K562 (cell line): ENCODE results near the gene ZRANB1. TPM values are rescaled to one million over a fixed set of nuclear protein-coding genes. Genes with fewer than 3 reads are reported as not detected.

Source experiments
- ATAC-seq: fragments of 200-7000 bp; cut with Tn5 transposase; 3 replicates; pipeline ENCODE4 v1.9.1; 2020; ENCODE audit warnings: moderate library complexity
- BruUV-seq: library from RNA; stranded (reverse); fragments of 400-500 nt; replicated peaks from 2 replicates; lab custom pipeline; 2021; lab: Mats Ljungman, UMichigan
- CTCF ChIA-PET: fragments of 300-600 bp; formaldehyde crosslinking; extraction: SDS; loops from one replicate; lab custom pipeline; 2021; ENCODE audit warnings: low intra/inter-chr PET ratio; lab: Yijun Ruan, JAX
- POLR2A ChIA-PET: fragments of 300-600, 350-650 bp; sonication (Branson Sonifier 250); formaldehyde crosslinking; extraction: SDS; loops from one replicate; lab custom pipeline; 2021; ENCODE audit warnings: antibody characterized with exemption, inconsistent platforms; lab: Yijun Ruan, JAX
- DNase-seq, 4 experiments: peaks; one replicate each; pipeline versions ENCODE4 v3.0.0 to v3.0.0-alpha.2; 2011 to 2018; ENCODE audit warnings: low spot score in 3 of 4, mixed read lengths in 3 of 4; ENCODE audit errors: extremely low read depth in 1 of 4
- FAIRE-seq: peaks from 2 replicates; lab custom pipeline; 2011; peaks lifted over from hg19 to GRCh38; lab: Jason Lieb, UNC
- H2AFZ ChIP-seq: 2 replicates; pipeline ENCODE4 v1.6.0; 2011; ENCODE audit warnings: low read depth, low read length, control low read depth, inconsistent platforms
- H3K27ac ChIP-seq: fragments of 200-600 bp; 3 replicates; pipeline ENCODE4 v1.8.0; 2011; ENCODE audit warnings: low read depth, mild to moderate bottlenecking, control low read depth, inconsistent platforms, low read length, moderate library complexity, mixed read lengths; ENCODE audit errors: extremely low read depth
- H3K27me3 ChIP-seq, 2 experiments: fragments of 300-600 bp in 1 of 2; 2 replicates in 1 of 2; 3 replicates in 1 of 2; pipeline versions ENCODE4 v1.6.0 to v1.8.0; 2011; ENCODE audit warnings: inconsistent platforms in 2 of 2, low read length in 2 of 2, mild to moderate bottlenecking in 1 of 2, mixed read lengths in 1 of 2, moderate library complexity in 1 of 2; ENCODE audit not compliant: control insufficient read depth in 2 of 2, insufficient read depth in 2 of 2
- H3K36me3 ChIP-seq: fragments of 300-600 bp; 3 replicates; pipeline ENCODE4 v1.8.0; 2011; ENCODE audit warnings: mild to moderate bottlenecking, low read length, inconsistent platforms; ENCODE audit not compliant: control insufficient read depth, insufficient read depth
- H3K4me1 ChIP-seq, 2 experiments: fragments of 200-600 bp in 1 of 2; replicated peaks in 1 of 2; 2 replicates in 1 of 2; 3 replicates in 1 of 2; pipeline versions ENCODE4 v1.5.1 to v1.8.0; 2011; ENCODE audit warnings: inconsistent platforms in 2 of 2, low read length in 2 of 2, mild to moderate bottlenecking in 1 of 2, mixed read lengths in 1 of 2, moderate library complexity in 1 of 2; ENCODE audit not compliant: control insufficient read depth in 2 of 2, insufficient read depth in 2 of 2
- H3K4me2 ChIP-seq: 2 replicates; pipeline ENCODE4 v1.6.1; 2011; ENCODE audit warnings: low read length, control low read depth, inconsistent platforms, mixed read lengths; ENCODE audit not compliant: insufficient read depth
- H3K4me3 ChIP-seq: fragments of 200-600 bp; sonication (generic), shearing (Covaris generic); 2 replicates; pipeline ENCODE4 v1.5.1; 2016; ENCODE audit warnings: control low read depth, inconsistent platforms
- H3K79me2 ChIP-seq: fragments of 200-600 bp; 3 replicates; pipeline ENCODE4 v1.8.0; 2011; ENCODE audit warnings: low read length, inconsistent platforms; ENCODE audit not compliant: control insufficient read depth, insufficient read depth
- H3K9ac ChIP-seq, 2 experiments: 2 replicates each; pipeline versions ENCODE4 v1.6.0 to v1.6.1; 2011; ENCODE audit warnings: low read depth in 2 of 2, low read length in 2 of 2, control low read depth in 1 of 2, inconsistent platforms in 1 of 2, mild to moderate bottlenecking in 1 of 2, mixed read lengths in 1 of 2; ENCODE audit not compliant: insufficient read depth in 1 of 2
- H3K9me1 ChIP-seq: one replicate; pipeline ENCODE4 v1.6.0; 2011; ENCODE audit warnings: inconsistent platforms, mild to moderate bottlenecking, low read length, moderate library complexity; ENCODE audit not compliant: control insufficient read depth, insufficient read depth
- H3K9me3 ChIP-seq: replicated peaks from 2 replicates; pipeline ENCODE4 v1.5.1; 2011; ENCODE audit warnings: low read depth, low read length, inconsistent platforms; ENCODE audit not compliant: control insufficient read depth, insufficient read depth
- H4K20me1 ChIP-seq: replicated peaks from 2 replicates; pipeline ENCODE4 v1.6.1; 2011; ENCODE audit warnings: low read length, inconsistent platforms, mixed read lengths; ENCODE audit not compliant: control insufficient read depth, insufficient read depth
- ARNT ChIP-seq, 2 experiments: fragments of 450-650 bp; IDR thresholded peaks; 2 replicates each; pipeline ENCODE4 v1.6.1; 2016; ENCODE audit warnings: mild to moderate bottlenecking in 1 of 2
- CEBPG ChIP-seq, 3 experiments: fragments of 200-800 bp in 1 of 3; sonication (Bioruptor generic) in 1 of 3; sonication (generic) in 1 of 3; formaldehyde crosslinking in 1 of 3; IDR thresholded peaks in 2 of 3; conservative IDR thresholded peaks in 1 of 3; 2 replicates each; pipeline versions ENCODE4 v1.6.1 to v1.8.0; 2016 to 2022; ENCODE audit warnings: missing compliant biosample characterization in 2 of 3, missing genetic modification characterization in 2 of 3, mild to moderate bottlenecking in 1 of 3, missing genetic modification reagents in 1 of 3
- HMG20A ChIP-seq: fragments of 450-650 bp; formaldehyde crosslinking; conservative IDR thresholded peaks from 2 replicates; pipeline ENCODE4 v1.4.0; 2020; ENCODE audit warnings: mild to moderate bottlenecking, mixed read lengths
- HNRNPK ChIP-seq: fragments of 200-400 bp; formaldehyde crosslinking; IDR thresholded peaks from one replicate; pipeline ENCODE4 v1.6.1; 2018; ENCODE audit warnings: mild to moderate bottlenecking, low read depth, low read length; ENCODE audit not compliant: poor library complexity, severe bottlenecking
- HNRNPL ChIP-seq: fragments of 200-400 bp; formaldehyde crosslinking; IDR thresholded peaks from 2 replicates; pipeline ENCODE4 v1.6.1; 2017; ENCODE audit warnings: low read depth, mild to moderate bottlenecking, low read length
- HSF4 ChIP-seq: fragments of 250-450 bp; sonication (Bioruptor Pico); IDR thresholded peaks from 2 replicates; pipeline ENCODE4 v2.1.2; 2022; ENCODE audit warnings: mild to moderate bottlenecking, moderate library complexity, borderline replicate concordance
- IRF1 ChIP-seq: sonication (generic); formaldehyde crosslinking; IDR thresholded peaks from 2 replicates; pipeline ENCODE4 v1.8.0; 2022; ENCODE audit warnings: missing genetic modification reagents, mild to moderate bottlenecking, borderline replicate concordance
- MAFF ChIP-seq: IDR thresholded peaks from 2 replicates; pipeline ENCODE4 v1.6.1; 2012; ENCODE audit warnings: low read length, improper control_type of control experiment
- POLR2A ChIP-seq: fragments of 450-650 bp; conservative IDR thresholded peaks from 2 replicates; pipeline ENCODE4 v1.6.1; 2016
- SMARCA5 ChIP-seq: fragments of 450-650 bp; IDR thresholded peaks from 2 replicates; pipeline ENCODE4 v1.6.1; 2016
- SRSF9 ChIP-seq: fragments of 200-400 bp; formaldehyde crosslinking; IDR thresholded peaks from 2 replicates; pipeline ENCODE4 v1.6.1; 2017; ENCODE audit warnings: low read depth, low read length, borderline replicate concordance
- STAG1 ChIP-seq: sonication (generic); formaldehyde crosslinking; IDR thresholded peaks from 2 replicates; pipeline ENCODE4 v1.5.0; 2020; ENCODE audit warnings: missing genetic modification reagents, borderline replicate concordance
- ZNF431 ChIP-seq: sonication (generic); formaldehyde crosslinking; IDR thresholded peaks from 2 replicates; pipeline ENCODE4 v1.8.0; 2022; ENCODE audit warnings: mild to moderate bottlenecking, missing genetic modification reagents
- ZNF668 ChIP-seq: fragments of 250-450 bp; sonication (Bioruptor Pico); IDR thresholded peaks from 2 replicates; pipeline ENCODE4 v1.8.0; 2022; ENCODE audit warnings: mild to moderate bottlenecking, inconsistent platforms
- ZNF740 ChIP-seq, 3 experiments: fragments of 200-800 bp in 1 of 3; sonication (Bioruptor generic) in 1 of 3; sonication (generic) in 1 of 3; formaldehyde crosslinking in 1 of 3; IDR thresholded peaks; 2 replicates each; pipeline versions ENCODE4 v1.6.1 to v1.8.0; 2016 to 2022; ENCODE audit warnings: mild to moderate bottlenecking in 2 of 3, missing compliant biosample characterization in 2 of 3, missing genetic modification characterization in 2 of 3, missing genetic modification reagents in 1 of 3
- WGBS: fragments of 100-300 bp; shearing (Covaris generic); methylation state at CpG from one replicate; pipeline ENCODE4 v1.1.6; 2016; ENCODE audit warnings: low coverage, mixed read lengths; ENCODE audit not compliant: insufficient coverage; ENCODE audit errors: missing lambda C conversion rate; 5-methylcytosine and 5-hydroxymethylcytosine counted together
- in situ Hi-C: fragments of 300-500 bp; cut with MboI; formaldehyde crosslinking; loops from 4 replicates; pipeline ENCODE4 v1.15.0; 2018; ENCODE audit warnings: inconsistent platforms, mixed read lengths
- intact Hi-C: fragments of 100-400 bp; cut with micrococcal nuclease; formaldehyde crosslinking; loops from 2 replicates; pipeline ENCODE4 v1.14.2; 2022
- polyA plus RNA-seq, 8 experiments: library from polyadenylated mRNA; depleted of rRNA in 4 of 8; stranded (reverse) in 5 of 8; unstranded in 3 of 8; fragments of >200 nt; fragmentation: Nextera tagmentation in 2 of 8; fragmentation: Illumina TruSeq in 1 of 8; extraction: Ambion mirVana in 2 of 8; extraction: Trizol in 1 of 8; gene quantifications; 2 replicates each; pipeline versions ENCODE4 v1.2.1 to v1.2.3, GENCODE V29; 2011 to 2014; ENCODE audit warnings: inconsistent platforms in 1 of 8, missing spikeins in 1 of 8
- total RNA-seq, 7 experiments: library from RNA; depleted of rRNA in 6 of 7; stranded (reverse); fragments of >200 nt in 6 of 7; fragmentation: Illumina TruSeq in 2 of 7; extraction: Trizol in 2 of 7; gene quantifications; 2 replicates each; pipeline versions ENCODE4 v1.2.1 to v1.2.3, GENCODE V29; 2011 to 2021; ENCODE audit warnings: low replicate concordance in 1 of 7
- TF ChIP-seq, protein P1 (sequence below): sonication (generic); formaldehyde crosslinking; IDR thresholded peaks from 2 replicates; pipeline ENCODE4 v1.4.0; 2020; ENCODE audit warnings: mild to moderate bottlenecking, missing genetic modification reagents
- TF ChIP-seq, protein P2 (sequence below): sonication (generic); formaldehyde crosslinking; IDR thresholded peaks from 2 replicates; pipeline ENCODE4 v1.8.1; 2023; ENCODE audit warnings: mild to moderate bottlenecking, missing genetic modification reagents, moderate library complexity

ZRANB1 gene
- total and polyA plus RNA-seq, 9 of the 15 experiments (the other 6 are each of a cell fraction or from before 2014, with no cell fraction given), result 0.07 to 1.1 (median 0.64) TPM

DNA sequence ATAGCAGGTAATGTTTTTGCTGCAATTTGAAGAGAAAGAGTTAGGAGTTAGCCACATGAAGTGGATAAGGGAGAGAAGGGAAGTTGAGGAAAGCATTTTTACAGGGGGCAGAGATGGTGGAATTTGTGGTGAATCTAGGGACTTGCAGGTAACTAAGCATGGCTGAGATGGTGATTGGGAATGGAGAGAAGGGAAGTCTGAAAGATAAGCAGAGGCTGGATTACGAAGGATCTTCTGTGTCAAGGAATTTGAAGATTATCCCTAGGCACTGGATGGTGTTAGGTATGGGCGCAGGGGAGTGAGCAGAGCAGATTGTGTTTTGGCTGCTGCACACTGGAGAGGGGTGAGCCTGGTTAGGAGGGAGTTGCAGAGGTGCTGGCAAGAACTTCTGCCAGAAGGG, 25.3 kb downstream of the ZRANB1 start:
- no peak overlapping the region for H3K4me3 ChIP-seq
- no peak for ATAC-seq
- no peak overlapping the region for H3K4me2 ChIP-seq
- no TSS peak for BruUV-seq
- no peak overlapping the region for H3K27ac ChIP-seq
- ChIA-PET POLR2A (no interaction called here), CTCF (no interaction called here)
- no peak for FAIRE-seq
- no peaks in the 10 kb centered on the region for H3K4me1 ChIP-seq
- no CpG with 5 or more reads among the region's 2 CpGs for WGBS
- no peaks in the 10 kb centered on the region for H4K20me1 ChIP-seq
- intact Hi-C loops (no loop called here), in situ Hi-C loops (no loop called here)
- TF ChIP-seq, protein P1, sequence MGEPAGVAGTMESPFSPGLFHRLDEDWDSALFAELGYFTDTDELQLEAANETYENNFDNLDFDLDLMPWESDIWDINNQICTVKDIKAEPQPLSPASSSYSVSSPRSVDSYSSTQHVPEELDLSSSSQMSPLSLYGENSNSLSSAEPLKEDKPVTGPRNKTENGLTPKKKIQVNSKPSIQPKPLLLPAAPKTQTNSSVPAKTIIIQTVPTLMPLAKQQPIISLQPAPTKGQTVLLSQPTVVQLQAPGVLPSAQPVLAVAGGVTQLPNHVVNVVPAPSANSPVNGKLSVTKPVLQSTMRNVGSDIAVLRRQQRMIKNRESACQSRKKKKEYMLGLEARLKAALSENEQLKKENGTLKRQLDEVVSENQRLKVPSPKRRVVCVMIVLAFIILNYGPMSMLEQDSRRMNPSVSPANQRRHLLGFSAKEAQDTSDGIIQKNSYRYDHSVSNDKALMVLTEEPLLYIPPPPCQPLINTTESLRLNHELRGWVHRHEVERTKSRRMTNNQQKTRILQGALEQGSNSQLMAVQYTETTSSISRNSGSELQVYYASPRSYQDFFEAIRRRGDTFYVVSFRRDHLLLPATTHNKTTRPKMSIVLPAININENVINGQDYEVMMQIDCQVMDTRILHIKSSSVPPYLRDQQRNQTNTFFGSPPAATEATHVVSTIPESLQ (CRISPR knock-in tag), result no peak
- TF ChIP-seq, protein P2, sequence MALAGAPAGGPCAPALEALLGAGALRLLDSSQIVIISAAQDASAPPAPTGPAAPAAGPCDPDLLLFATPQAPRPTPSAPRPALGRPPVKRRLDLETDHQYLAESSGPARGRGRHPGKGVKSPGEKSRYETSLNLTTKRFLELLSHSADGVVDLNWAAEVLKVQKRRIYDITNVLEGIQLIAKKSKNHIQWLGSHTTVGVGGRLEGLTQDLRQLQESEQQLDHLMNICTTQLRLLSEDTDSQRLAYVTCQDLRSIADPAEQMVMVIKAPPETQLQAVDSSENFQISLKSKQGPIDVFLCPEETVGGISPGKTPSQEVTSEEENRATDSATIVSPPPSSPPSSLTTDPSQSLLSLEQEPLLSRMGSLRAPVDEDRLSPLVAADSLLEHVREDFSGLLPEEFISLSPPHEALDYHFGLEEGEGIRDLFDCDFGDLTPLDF (CRISPR knock-in tag), result no peak
- no peak for TF ChIP-seq MAFF
- no peak for TF ChIP-seq HNRNPL
- no peak for TF ChIP-seq HSF4 (CRISPR knock-in tag)
- TF ChIP-seq HMG20A (CRISPR knock-in tag), result no peak
- no peak for TF ChIP-seq ZNF668 (CRISPR knock-in tag)
- TF ChIP-seq ZNF431 (CRISPR knock-in tag), result no peak
- no peak for TF ChIP-seq STAG1
- TF ChIP-seq CEBPG (CRISPR knock-in tag; IDR thresholded peaks at IDR 0.05), result no peak
- TF ChIP-seq CEBPG (tag; conservative IDR thresholded peaks at IDR 0.05 in 1 of 2, IDR thresholded peaks at IDR 0.05 in 1 of 2), result no peak
- no peak for TF ChIP-seq SRSF9
- no peak for TF ChIP-seq POLR2A
- no peak for TF ChIP-seq IRF1 (CRISPR knock-in tag)
- no peak for TF ChIP-seq HNRNPK
- no peak for TF ChIP-seq SMARCA5
- no peak for TF ChIP-seq ARNT (IDR thresholded peaks at IDR 0.05)
- TF ChIP-seq ZNF740 (CRISPR knock-in tag; IDR thresholded peaks at IDR 0.05), result no peak
- TF ChIP-seq ZNF740 (tag; IDR thresholded peaks at IDR 0.05), result no peak
- H3K9me1 ChIP-seq, result no peaks in the 10 kb centered on the region
- no peaks in the 10 kb centered on the region for H3K9me3 ChIP-seq
- no peak overlapping the region for H3K9ac ChIP-seq
- no peaks in the 10 kb centered on the region for H3K79me2 ChIP-seq
- H3K27me3 ChIP-seq, result no peaks in the 10 kb centered on the region
- DNase-seq, result no peak
- H3K36me3 ChIP-seq, result no peaks in the 10 kb centered on the region
- H2AFZ ChIP-seq, result no peak overlapping the region
